Right kidney (tissue), 1 donor: ENCODE measurements around the gene HS3ST5.
"Not testable (repeated sequence)": the region's sequence is repeated elsewhere in the genome, so short reads cannot be mapped to it uniquely, and the experiment has no call there.

Source experiments
- DNase-seq: peaks from one replicate; pipeline ENCODE4 v3.0.0-alpha.2; 2016

Gene HS3ST5

DNA sequence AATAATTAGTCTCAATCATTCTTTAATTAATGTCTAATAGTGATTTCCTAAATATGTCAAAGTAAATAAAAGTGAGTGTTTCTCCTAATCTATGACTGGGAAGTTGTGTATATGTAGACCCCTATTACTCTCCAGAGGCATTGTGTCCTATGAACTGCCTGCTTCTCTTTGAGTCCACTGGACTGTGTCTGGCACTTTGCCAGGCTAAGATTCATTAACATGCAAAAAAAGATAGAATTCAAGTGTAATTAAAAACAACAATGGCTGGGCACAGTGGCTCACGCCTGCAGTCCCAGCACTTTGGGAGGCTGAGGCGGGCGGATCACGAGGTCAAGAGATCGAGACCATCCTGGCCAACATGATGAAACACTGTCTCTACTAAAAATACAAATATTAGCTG is 298.3 kb downstream of the HS3ST5 start:
- DNase-seq = not testable (repeated sequence)

DNA sequence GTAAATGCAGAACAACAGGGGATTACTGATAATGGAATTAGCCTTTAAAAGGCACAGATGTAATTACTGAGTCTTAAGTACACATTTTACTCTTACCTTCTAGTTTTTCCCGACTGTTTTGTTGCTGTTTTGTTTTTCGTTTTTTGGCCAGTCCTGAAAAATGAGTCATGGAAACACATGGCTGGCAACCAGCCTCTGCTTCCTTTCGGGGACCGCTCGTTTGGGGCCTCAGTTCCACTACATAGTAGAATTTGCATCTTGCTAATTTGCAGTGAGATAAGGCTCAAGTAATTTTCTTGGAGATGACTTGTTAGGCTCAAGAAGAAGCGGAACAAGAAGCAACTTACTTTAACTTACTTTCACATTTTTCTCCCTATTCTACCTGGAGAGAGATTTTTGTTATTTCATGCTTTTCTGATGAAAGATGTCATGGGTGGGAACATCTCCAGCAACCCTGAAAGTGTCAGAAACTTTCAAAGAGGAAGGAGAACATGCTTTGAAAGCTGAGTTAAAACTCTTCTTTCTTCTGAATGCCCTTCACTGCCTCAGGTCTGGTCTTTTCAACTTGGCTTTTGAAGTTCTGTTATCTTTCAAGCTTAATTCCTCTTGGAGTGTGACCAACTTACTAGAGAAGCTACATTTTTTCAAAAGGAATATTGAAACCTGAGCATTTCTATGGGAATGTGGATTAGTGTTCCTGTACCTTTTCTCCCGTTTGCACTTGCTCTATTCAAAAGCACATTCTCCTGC is 300.4 kb downstream of the HS3ST5 start:
- no peak for DNase-seq

DNA sequence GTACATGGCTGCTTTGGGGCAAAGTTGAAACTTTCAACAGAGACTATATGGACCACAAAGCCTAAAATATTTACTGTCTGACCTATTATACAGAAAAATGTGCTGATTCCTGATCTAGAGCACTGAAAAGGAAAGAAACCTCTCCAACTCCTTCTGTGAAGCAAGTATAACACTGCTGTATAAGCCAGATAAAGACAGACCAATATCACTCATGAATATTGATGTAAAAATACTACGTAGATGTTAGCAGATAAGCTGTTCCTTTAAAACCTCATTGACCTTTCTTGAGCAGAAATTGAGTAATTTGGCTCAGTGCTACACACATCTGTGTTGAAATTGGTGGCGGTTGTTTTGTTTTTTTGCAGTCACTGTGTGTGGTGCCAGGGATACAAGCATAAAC is 302.0 kb downstream of the HS3ST5 start:
- DNase-seq = no peak

GRCh38 chr6:114039841-114040240 is 303.0 kb downstream of the HS3ST5 start:
- DNase-seq = no peak

GRCh38 chr6:114033606-114034005 is 309.2 kb downstream of the HS3ST5 start:
- no peak for DNase-seq

- DNase-seq = no peak
Measured at GRCh38 chr6:114032721-114033120, 310.1 kb downstream of the HS3ST5 start.

GRCh38 chr6:114030767-114031166 is 312.1 kb downstream of the HS3ST5 start:
- DNase-seq = no peak

DNA sequence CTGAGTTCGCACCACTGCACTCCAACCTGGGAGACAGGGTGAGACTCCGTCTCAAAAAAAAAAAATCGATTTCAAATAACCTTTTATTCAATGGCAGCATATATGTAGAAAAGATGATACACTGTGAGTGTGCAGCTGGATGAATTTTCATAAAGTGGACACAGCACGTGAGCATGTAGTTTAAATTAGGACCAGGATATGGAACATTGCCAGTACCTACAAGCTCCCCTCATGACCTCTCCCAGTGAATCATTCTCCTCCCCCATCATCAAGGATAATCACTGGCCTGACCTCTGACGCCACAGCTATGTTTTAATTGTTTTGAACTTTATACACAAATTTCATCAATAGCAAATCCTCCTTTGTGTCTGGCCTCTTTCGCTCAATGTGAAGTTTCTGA is 318.1 kb downstream of the HS3ST5 start:
- DNase-seq = no peak

DNA sequence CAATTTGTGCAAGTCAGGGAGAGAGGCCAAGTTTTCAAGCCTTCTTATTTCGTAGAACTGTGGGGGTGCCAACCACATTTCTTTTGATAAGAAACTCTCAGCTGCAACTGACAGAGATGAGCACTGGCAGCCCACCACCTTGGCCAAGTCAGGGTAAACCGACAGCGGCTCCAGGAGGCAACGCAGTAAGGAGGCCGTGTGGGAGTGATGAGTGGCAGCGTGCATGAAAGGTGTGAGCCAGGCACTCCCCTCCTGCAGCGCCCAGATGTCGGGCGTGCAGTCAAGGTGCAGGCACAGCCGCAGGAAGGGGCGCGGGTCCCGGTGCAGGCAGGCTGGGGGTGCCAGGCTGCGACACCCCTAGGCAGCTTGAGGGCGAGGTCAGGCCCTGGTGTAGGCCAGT is 322.6 kb downstream of the HS3ST5 start:
- DNase-seq = no peak

GRCh38 chr6:114017146-114017545 is 325.7 kb downstream of the HS3ST5 start:
- not testable (repeated sequence) for DNase-seq

DNA sequence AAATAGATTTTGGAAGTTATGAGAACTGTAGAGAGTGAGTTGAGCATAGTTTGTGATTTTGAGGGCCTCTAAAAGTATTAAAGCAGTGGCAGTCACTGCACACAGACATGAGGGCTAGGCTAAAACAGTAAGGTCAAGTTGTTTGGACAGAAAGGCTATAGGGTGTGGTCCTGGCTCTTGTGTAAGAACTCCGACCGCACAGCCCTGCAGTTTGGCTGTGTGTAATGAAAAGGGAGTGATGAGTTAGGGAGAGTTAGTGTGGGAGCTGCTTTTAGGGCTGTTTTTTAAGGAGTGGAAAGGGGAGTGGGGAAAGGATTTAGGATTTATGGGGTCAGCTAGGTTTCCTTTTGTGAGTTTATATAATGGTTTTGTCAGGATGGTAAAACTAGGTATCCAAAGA is 328.7 kb downstream of the HS3ST5 start:
- not testable (repeated sequence) for DNase-seq

DNA sequence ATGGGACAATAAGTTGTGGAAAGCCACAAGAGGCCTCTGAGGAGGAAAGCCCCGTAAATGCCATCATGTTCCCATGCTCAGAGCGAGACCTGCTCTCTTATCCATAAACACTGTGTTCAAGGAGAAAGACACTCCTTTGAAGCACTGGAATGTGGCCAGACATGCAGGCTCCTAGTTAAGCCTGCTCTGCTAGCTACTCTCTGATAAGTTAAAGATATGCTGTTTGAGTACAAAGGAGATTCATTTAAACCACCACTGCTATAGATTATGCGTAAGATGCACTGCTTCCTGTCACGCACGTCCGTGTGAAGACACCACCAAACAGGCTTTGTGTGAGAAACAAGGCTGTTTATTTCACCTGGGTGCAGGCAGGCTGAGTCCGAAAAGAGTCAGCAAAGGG is 331.3 kb downstream of the HS3ST5 start:
- not testable (repeated sequence) for DNase-seq

- DNase-seq = no peak
Measured at GRCh38 chr6:114010540-114010939, 332.3 kb downstream of the HS3ST5 start.

DNA sequence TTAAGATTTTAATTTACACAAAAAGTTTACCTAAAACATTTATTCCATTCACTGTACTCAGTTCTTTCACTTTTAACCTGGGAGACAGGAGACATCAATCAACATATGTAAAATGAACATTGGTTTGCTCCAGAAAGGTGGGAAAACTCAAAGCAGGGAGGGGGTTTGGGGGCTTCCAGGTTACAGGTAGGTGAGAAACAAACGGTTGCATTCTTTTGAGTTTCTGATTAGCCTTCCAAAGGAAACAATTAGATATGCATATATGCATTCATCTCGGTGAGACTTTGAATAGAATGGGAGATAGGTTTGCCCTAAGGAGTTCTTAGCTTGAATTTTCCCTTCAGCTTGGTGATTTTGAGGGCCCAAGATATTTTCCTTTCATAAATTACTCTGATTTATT is 333.6 kb downstream of the HS3ST5 start:
- DNase-seq = no peak

- DNase-seq = no peak
Measured at GRCh38 chr6:114008331-114008730, 334.5 kb downstream of the HS3ST5 start.

DNA sequence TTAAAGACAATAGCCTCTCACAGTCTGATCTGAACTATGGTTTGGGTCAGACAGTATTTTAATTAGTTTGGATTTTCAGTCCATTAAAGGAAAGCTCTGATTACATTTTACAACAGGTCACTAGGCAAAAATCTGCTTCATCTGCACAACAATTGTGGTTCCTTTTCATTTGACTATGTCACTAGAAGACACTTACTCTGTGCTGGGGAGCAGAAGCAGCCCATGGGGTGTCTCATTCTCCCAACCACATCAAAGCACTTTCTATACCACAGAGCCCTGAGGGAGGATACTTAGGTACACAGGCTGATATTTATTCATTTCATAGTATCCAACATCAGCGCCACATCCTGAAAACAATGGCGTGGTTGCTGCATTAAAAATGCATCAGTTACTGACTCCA is 335.3 kb downstream of the HS3ST5 start:
- DNase-seq = no peak
